ENCODE measurements around the gene MUC20. TPM values are rescaled to one million over a fixed set of nuclear protein-coding genes. Genes with fewer than 3 reads are reported as not detected.

MUC20 gene
- total and polyA plus RNA-seq, 2 donors (not counting 1 experiment from before 2014, with no cell fraction given), result 0.54 to 0.66 TPM

DNA sequence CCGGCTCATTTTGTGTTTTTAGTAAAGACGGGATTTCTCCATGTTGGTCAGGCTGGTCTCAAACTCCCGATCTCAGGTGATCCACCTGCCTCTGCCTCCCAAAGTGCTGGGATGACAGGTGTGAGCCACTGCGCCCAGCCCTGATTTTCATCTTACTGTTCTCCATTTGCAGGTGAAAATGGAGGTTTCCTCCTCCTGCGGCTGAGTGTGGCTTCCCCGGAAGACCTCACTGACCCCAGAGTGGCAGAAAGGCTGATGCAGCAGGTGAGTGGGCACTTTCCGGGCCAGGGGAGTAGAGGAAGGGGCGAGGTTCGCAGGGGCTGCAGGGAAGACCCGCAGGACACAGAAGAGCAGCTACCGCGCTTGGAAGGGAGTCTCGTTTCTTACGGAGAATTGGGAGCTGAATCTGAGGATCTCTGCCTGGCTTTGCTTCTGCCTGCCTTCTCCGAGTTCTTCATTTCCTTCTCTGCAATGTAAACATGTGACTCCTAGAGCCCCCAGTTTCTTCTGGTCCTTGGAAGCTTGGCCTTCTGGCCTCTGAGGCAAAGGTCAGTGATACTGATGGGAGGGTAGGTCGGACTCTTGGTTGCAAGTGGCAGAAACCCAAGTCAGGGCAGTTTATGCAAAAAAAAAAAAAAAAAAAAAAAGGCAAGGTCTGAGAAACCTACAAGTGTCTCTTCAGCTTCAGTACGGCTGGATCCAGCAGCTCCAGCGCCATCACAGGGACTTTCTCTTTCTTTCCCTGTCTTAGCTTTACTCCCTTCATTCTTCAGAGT lies 8.9 kb downstream of the MUC20 start:
- no peaks in the 10 kb centered on the region for H3K27me3 ChIP-seq (ENCODE audit: control insufficient read depth, insufficient read depth, low read length)
- H3K9ac ChIP-seq (ENCODE audit: insufficient read depth, low read length), result no peak overlapping the region
- no peak overlapping the region for H3K27ac ChIP-seq (ENCODE audit: insufficient read depth, low read length)
- no peaks in the 10 kb centered on the region for H4K20me1 ChIP-seq (ENCODE audit: control insufficient read depth, extremely low read depth, insufficient read depth, low read length)
- H2AFZ ChIP-seq (ENCODE audit: low read length), result no peak overlapping the region
- no peaks in the 10 kb centered on the region for H3K9me3 ChIP-seq (ENCODE audit: control insufficient read depth, insufficient read depth, low read depth, low read length)
- no peak for DNase-seq (ENCODE audit: low read depth in 2 of 2)
- no peak for TF ChIP-seq CTCF (conservative IDR thresholded peaks at IDR 0.05 in 1 of 2, IDR thresholded peaks at IDR 0.05 in 1 of 2; ENCODE audit: low read depth in 1 of 2, low read length in 2 of 2)
- TF ChIP-seq EZH2 (IDR thresholded peaks at IDR 0.05; ENCODE audit: low read length, missing control alignments), result no peak
- H3K4me2 ChIP-seq (ENCODE audit: extremely low read depth, insufficient read depth, low read length), result no peak overlapping the region
- H3K4me3 ChIP-seq (replicated peaks in 1 of 4; ENCODE audit: control extremely low read depth in 1 of 4, insufficient read depth in 1 of 4, low read depth in 3 of 4, low read length in 4 of 4), result no peak overlapping the region
- H3K4me1 ChIP-seq (ENCODE audit: control insufficient read depth, extremely low read depth, insufficient read depth, low read length), result no peaks in the 10 kb centered on the region
- H3K36me3 ChIP-seq (ENCODE audit: control insufficient read depth, insufficient read depth, low read length), result no peaks in the 10 kb centered on the region
- no peaks in the 10 kb centered on the region for H3K79me2 ChIP-seq (ENCODE audit: control insufficient read depth, insufficient read depth, low read length)

- Histone ChIP-seq H3K27me3 (ENCODE audit: control insufficient read depth, insufficient read depth, low read length) (no peaks in the 10 kb centered on the region), H3K9ac (ENCODE audit: insufficient read depth, low read length) (no peak overlapping the region), H4K20me1 (ENCODE audit: control insufficient read depth, extremely low read depth, insufficient read depth, low read length) (no peaks in the 10 kb centered on the region), H3K27ac (ENCODE audit: insufficient read depth, low read length) (no peak overlapping the region), H3K79me2 (ENCODE audit: control insufficient read depth, insufficient read depth, low read length) (no peaks in the 10 kb centered on the region), H3K4me2 (ENCODE audit: extremely low read depth, insufficient read depth, low read length) (no peak overlapping the region), H3K4me3 (replicated peaks in 1 of 4; ENCODE audit: control extremely low read depth in 1 of 4, insufficient read depth in 1 of 4, low read depth in 3 of 4, low read length in 4 of 4) (no peak overlapping the region), H3K9me3 (ENCODE audit: control insufficient read depth, insufficient read depth, low read depth, low read length) (no peaks in the 10 kb centered on the region), H3K36me3 (ENCODE audit: control insufficient read depth, insufficient read depth, low read length) (no peaks in the 10 kb centered on the region), H3K4me1 (ENCODE audit: control insufficient read depth, extremely low read depth, insufficient read depth, low read length) (no peaks in the 10 kb centered on the region), H2AFZ (ENCODE audit: low read length) (no peak overlapping the region)
- DNase-seq (ENCODE audit: low read depth in 2 of 2), result no peak
- no peak for TF ChIP-seq CTCF (conservative IDR thresholded peaks at IDR 0.05 in 1 of 2, IDR thresholded peaks at IDR 0.05 in 1 of 2; ENCODE audit: low read depth in 1 of 2, low read length in 2 of 2)
- no peak for TF ChIP-seq EZH2 (IDR thresholded peaks at IDR 0.05; ENCODE audit: low read length, missing control alignments)
These were observed 10.7 kb downstream of the MUC20 start for GRCh38 chr3:195731356-195731905.

- H3K4me1 ChIP-seq (ENCODE audit: control insufficient read depth, extremely low read depth, insufficient read depth, low read length), result no peaks in the 10 kb centered on the region
- no peaks in the 10 kb centered on the region for H3K9me3 ChIP-seq (ENCODE audit: control insufficient read depth, insufficient read depth, low read depth, low read length)
- no peaks in the 10 kb centered on the region for H3K27me3 ChIP-seq (ENCODE audit: control insufficient read depth, insufficient read depth, low read length)
- TF ChIP-seq CTCF (conservative IDR thresholded peaks at IDR 0.05 in 1 of 2, IDR thresholded peaks at IDR 0.05 in 1 of 2; ENCODE audit: low read depth in 1 of 2, low read length in 2 of 2), result no peak
- TF ChIP-seq EZH2 (IDR thresholded peaks at IDR 0.05; ENCODE audit: low read length, missing control alignments), result no peak
- H3K9ac ChIP-seq (ENCODE audit: insufficient read depth, low read length), result no peak overlapping the region
- no peak overlapping the region for H3K4me2 ChIP-seq (ENCODE audit: extremely low read depth, insufficient read depth, low read length)
- no peaks in the 10 kb centered on the region for H3K36me3 ChIP-seq (ENCODE audit: control insufficient read depth, insufficient read depth, low read length)
- peak in 1 of 2 donors; percentile 20 for DNase-seq (ENCODE audit: low read depth in 2 of 2)
- H3K27ac ChIP-seq (ENCODE audit: insufficient read depth, low read length), result no peak overlapping the region
- no peaks in the 10 kb centered on the region for H3K79me2 ChIP-seq (ENCODE audit: control insufficient read depth, insufficient read depth, low read length)
- no peak overlapping the region for H2AFZ ChIP-seq (ENCODE audit: low read length)
- no peaks in the 10 kb centered on the region for H4K20me1 ChIP-seq (ENCODE audit: control insufficient read depth, extremely low read depth, insufficient read depth, low read length)
- no peak overlapping the region for H3K4me3 ChIP-seq (replicated peaks in 1 of 4; ENCODE audit: control extremely low read depth in 1 of 4, insufficient read depth in 1 of 4, low read depth in 3 of 4, low read length in 4 of 4)
These were observed 12.2 kb downstream of the MUC20 start for GRCh38 chr3:195732940-195733339.
